GM18867 (cell line): ENCODE measurements around the gene ETDB.
"Not testable (repeated sequence)": the region's sequence is repeated elsewhere in the genome, so short reads cannot be mapped to it uniquely, and the experiment has no call there.

ENCODE experiments used
- ATAC-seq: cut with Tn5 transposase; IDR thresholded peaks from one replicate; pipeline ENCODE4 v1.9.1; 2021; ENCODE audit warnings: mild to moderate bottlenecking, moderate library complexity; ENCODE audit not compliant: unreplicated experiment

The ETDB gene

GRCh38 chrX:135120056-135120576 lies at the start of gene ETDB:
Gene ETDB (minus strand): TSS chrX:135120526. CDS start chrX:135119261, 1,265 bp downstream.
- ATAC-seq = not testable (repeated sequence)

DNA sequence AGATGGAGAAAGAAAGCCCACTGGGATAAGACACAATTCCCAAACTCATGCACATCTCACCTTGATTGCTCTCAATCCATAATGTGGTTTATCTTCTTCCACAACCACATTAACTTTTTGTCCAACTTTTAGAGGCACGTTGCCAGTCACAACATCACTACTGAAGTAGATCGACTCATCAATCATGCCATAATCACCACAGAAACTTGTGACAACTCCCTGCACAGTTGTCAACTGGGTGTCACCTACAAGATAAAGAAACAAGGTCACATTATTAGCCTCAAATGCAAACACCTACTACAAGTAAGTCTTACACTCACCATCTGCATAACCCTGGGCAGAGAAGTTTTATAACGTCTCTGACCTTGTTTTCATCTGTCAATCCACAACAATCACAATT lies 49.2 kb upstream of the ETDB start:
- not testable (repeated sequence) for ATAC-seq

GRCh38 chrX:135168486-135168885 lies 48.2 kb upstream of the ETDB start:
- no peak for ATAC-seq

GRCh38 chrX:135154688-135155087 lies 34.4 kb upstream of the ETDB start:
- not testable (repeated sequence) for ATAC-seq

DNA sequence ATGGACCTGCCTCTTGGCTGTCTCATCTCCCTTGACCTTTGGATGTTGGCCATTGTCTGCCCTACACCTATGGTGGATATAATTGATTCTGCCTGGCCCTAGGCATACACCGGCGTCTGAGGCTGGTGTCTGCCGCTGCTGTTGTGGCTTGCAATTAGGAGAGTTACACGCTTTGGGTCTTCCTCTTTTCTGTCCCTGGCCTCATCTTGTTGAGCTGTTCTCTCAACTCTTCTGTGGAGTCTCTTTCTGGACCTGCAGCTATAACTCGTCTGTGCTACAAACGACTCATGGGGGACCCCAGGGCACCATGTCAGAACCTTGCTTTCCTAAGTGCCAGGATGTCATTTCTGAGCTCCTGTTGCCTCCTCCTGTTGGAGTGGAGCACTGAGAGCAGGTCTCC lies 5.8 kb upstream of the ETDB start:
- ATAC-seq = not testable (repeated sequence)

DNA sequence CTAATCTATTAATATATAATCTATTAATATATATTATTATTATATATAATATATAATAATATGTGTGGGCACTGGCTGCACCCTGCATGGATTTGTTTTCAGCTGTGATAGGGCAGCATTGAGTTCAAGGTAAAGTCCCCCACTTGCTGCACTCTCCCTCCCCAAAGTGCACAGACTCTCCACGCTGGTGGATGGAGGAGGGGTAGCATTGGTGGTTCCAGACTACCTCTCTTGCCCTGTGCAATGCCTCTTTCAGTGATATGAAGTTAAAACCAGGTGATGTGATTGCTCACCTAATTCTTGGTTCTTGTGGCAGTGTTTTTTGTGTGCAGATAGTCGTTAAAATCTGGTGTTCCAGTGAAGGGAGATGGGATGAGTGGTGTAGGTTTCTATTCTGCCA lies 4.3 kb downstream of the ETDB start:
- not testable (repeated sequence) for ATAC-seq

DNA sequence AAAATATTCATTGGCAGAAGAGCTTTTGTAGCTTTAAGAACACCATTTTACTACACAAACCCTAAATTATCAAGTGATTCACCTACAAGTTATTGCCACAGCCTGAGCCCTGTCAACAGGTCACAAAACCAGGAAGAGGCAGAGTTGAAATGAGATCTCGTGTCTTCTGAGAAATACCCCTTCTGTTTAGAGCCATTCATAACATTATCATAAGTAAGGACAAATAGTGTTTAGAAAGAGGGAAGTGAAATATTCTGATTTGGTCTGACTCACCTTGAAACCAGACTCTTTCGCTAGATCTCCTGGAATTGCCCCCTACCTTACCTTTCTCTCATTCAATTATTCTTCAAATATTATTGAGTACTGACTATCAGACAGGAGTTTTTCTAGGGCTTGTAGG lies 5.9 kb downstream of the ETDB start:
- peak; percentile 90 for ATAC-seq

DNA sequence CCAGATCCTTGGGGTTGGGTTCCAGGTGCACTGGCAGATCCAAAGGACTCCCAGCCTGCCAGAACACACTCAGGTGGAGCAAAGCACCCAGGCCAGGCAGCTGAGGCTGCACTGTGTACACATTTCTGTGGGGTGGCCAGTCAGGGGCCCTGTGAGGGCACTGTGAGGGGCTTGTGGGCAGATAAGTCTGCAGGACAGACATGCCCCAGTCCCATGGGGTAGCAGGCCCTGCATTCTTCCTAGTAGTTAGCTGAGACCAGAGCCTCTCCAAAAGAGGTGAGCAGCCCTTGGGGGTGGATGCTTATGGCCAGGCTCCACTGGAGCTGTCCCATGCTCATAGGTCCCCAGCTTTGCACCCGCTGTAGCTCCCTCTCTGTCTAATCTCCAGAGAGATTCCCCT lies 7.6 kb downstream of the ETDB start:
- no peak for ATAC-seq

DNA sequence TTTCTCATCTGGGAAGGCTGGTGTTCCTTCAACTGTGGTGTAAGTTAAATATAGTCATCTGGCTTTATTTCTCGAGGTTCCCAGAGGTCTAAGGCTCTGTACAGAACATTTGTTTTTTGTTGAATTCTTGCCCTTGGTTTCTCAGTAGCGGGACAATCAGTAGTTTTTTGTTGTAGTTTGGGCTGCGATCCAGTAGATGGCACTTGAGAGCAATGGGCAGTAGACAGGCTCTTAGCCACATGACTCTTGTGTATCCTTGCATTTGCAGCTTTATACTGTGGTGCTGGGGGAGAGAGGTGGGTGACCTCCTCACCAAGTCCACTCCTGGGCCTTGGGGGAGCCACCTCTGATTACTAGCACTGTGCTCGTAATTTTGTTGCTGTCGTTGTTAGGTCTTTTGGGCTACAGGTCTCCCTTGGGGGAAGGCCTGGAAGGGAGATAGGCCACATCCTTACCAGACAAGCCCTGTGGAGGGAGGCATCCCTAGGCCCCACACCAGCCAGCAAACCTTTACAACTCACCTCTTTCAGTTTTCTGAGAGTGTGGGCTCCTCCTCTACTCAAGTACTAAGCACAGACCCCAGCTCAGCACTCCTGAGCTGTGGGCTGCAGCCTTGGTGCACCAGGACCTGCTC lies 8.1 kb downstream of the ETDB start:
- ATAC-seq = peak; percentile 65

- no peak for ATAC-seq
Observed at GRCh38 chrX:135109554-135109953, 10.8 kb downstream of the ETDB start.

DNA sequence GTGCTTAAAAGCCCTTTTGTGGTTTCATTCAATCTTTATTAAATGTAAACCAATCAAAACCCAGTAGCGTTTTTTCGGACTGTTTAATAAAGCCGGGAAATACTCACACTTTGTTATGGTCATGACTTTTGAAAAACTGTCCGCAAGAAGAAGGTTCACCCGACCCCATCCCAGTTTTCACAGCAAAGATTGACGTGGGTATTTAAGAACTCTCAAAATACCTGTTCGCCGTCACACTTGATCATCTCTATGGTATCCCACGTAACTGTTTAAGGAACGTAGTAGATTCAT lies 20.9 kb downstream of the ETDB start:
- ATAC-seq = no peak

GRCh38 chrX:135097196-135097744 lies 23.1 kb downstream of the ETDB start:
- not testable (repeated sequence) for ATAC-seq

- no peak for ATAC-seq
Observed at GRCh38 chrX:135095715-135096114, 24.6 kb downstream of the ETDB start.

- ATAC-seq = no peak
Observed at GRCh38 chrX:135094726-135095125, 25.6 kb downstream of the ETDB start.

- ATAC-seq = no peak
Observed at GRCh38 chrX:135089126-135089525, 31.2 kb downstream of the ETDB start.

DNA sequence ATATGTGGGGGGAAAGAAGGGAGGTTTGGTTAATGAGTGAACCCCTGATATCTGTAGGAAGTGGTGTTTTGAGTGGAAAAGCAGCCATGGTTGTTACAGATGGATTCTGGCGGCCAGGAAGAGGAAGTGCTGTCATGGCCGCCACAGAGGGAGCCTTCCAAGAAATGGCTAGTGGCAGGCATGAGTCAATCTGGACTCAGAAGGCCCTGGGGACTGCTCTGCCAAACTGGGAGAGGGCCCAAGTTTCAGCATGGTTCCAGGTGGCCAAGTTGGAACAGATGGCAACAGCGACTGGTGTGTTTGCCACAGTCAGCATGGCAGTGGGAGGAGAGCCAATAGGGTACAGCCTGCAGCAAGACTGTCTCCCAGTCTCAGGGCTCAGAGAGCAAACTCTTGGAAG lies 32.5 kb downstream of the ETDB start:
- ATAC-seq = no peak

DNA sequence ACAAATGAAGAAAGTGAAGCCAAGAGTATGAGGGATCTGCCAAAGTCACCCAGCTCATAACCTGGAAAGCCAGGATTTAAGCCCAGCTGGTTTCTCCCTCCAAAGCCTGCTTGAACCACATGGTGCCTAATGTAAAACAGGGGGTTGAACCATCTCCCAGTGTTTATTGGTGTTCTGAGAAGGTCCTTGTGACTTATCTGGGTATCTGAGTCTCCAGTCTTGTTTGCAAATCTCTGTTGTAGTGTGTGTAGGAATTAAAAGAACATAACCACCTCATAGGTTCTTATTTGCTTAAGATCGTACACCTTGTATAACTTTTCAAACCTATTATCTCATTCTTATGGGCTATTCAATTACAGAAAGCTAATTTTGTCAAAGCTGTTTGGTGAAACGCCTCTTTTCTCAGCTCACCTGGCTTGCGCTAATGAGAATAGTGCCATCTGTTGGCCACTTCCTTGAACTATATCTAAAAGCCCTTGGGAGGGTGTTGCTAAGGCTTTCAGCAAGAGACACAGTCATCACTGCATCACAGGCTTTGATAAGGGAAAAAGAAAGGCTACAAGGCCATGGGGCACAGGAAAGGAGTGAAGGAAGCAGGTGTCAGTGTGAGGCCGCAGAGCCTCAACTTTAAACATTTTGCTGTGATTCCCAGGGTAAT lies 34.0 kb downstream of the ETDB start:
- peak; percentile 99 for ATAC-seq

DNA sequence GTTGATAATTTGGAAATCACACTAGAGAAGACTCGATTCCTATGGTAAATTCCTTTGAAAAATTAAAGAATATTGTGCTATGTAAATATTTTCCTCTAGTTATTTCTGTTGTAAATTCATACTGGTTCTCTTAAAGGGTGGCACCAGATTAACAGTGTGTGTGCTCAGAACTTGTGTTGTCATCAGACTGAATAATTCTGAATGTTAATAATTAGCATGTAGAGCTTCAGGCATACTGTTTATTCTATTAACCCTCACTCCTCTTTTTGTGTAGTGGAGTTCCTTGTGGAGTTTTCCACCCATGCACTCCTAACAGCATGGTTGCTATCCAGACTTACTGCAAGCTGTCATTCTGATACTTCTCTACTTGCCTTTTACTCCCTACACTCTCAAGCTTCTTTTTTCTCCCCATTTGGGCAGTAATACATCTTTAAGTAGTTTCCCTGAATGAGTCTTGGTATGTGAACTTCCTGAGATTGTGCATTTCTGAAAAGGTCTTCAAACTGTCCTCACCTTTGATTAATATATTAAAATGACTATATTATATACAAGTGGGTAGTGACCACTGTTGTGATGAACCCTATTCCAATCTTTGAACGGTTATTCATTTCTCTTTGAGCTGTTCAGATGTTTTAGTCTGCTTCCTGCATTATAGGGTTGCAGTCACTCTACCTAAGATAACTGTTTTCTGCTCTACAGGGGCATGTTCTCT lies 38.5 kb downstream of the ETDB start:
- ATAC-seq = no peak
